Progenitor cell of endocrine pancreas (in vitro differentiated cells): ENCODE data around the gene NLRC3. TPM values are rescaled to one million over a fixed set of nuclear protein-coding genes. Genes with fewer than 3 reads are reported as not detected.

ENCODE experiments used
- DNase-seq: peaks from one replicate; pipeline ENCODE4 v3.0.0; 2021; ENCODE audit warnings: low spot score; ENCODE audit not compliant: unreplicated experiment
- H3K27ac Mint-ChIP-seq: 2 replicates; pipeline ENCODE4 v1.8.0; 2021; ENCODE audit warnings: mild to moderate bottlenecking, moderate library complexity, mixed read lengths
- H3K27me3 Mint-ChIP-seq: 2 replicates; pipeline ENCODE4 v1.8.0; 2021; ENCODE audit warnings: mixed read lengths
- H3K36me3 Mint-ChIP-seq: 2 replicates; pipeline ENCODE4 v1.8.0; 2022; ENCODE audit warnings: mixed read lengths; ENCODE audit not compliant: insufficient read depth
- H3K4me1 Mint-ChIP-seq: 2 replicates; pipeline ENCODE4 v1.8.0; 2021; ENCODE audit warnings: low read depth, mixed read lengths
- H3K4me3 Mint-ChIP-seq: 2 replicates; pipeline ENCODE4 v1.8.0; 2021; ENCODE audit warnings: low read depth, mild to moderate bottlenecking, moderate library complexity, mixed read lengths
- H3K9me3 Mint-ChIP-seq: 2 replicates; pipeline ENCODE4 v1.8.0; 2021; ENCODE audit warnings: low read depth, mixed read lengths
- CTCF ChIP-seq: fragments of 200-600 bp; sonication (generic); IDR thresholded peaks from one replicate; pipeline ENCODE4 v1.5.0; 2021; ENCODE audit warnings: antibody characterized with exemption, mild to moderate bottlenecking; ENCODE audit not compliant: unreplicated experiment
- total RNA-seq: library from RNA; stranded (reverse); gene quantifications from 2 replicates; pipeline ENCODE4 v1.2.1, GENCODE V29; 2021

The NLRC3 gene
- total RNA-seq, 1 donor from 2014 or later = 0.14 TPM

- Mint-ChIP-seq H3K9me3 (no peaks in the 10 kb centered on the region), H3K27ac (no peak overlapping the region), H3K4me3 (no peak overlapping the region), H3K36me3 (peaks cover 8% of the 10 kb centered on the region), H3K4me1 (peaks cover 15% of the 10 kb centered on the region), H3K27me3 (no peaks in the 10 kb centered on the region)
- DNase-seq = no peak
- TF ChIP-seq CTCF = no peak
Measured at GRCh38 chr16:3618769-3619141, 41.6 kb upstream of the NLRC3 start.

- DNase-seq = no peak
- peaks cover 9% of the 10 kb centered on the region for H3K36me3 Mint-ChIP-seq
- peak overlapping the region; percentile 100 for H3K4me3 Mint-ChIP-seq
- TF ChIP-seq CTCF = no peak
- H3K9me3 Mint-ChIP-seq = no peaks in the 10 kb centered on the region
- peak overlapping the region; percentile 73 for H3K27ac Mint-ChIP-seq
- peaks cover 27% of the 10 kb centered on the region for H3K4me1 Mint-ChIP-seq
- no peaks in the 10 kb centered on the region for H3K27me3 Mint-ChIP-seq
Measured at GRCh38 chr16:3612510-3613466, 35.6 kb upstream of the NLRC3 start.

- Mint-ChIP-seq H3K27me3 (no peaks in the 10 kb centered on the region), H3K27ac (peak within 1 kb of the TSS; percentile 99), H3K36me3 (peaks cover 9% of the 10 kb centered on the region), H3K4me3 (peak within 1 kb of the TSS; percentile 100), H3K9me3 (no peaks in the 10 kb centered on the region), H3K4me1 (peaks cover 27% of the 10 kb centered on the region)
- peak; percentile 89 for DNase-seq
- TF ChIP-seq CTCF = no peak
Measured at GRCh38 chr16:3611146-3611975, 34.2 kb upstream of the NLRC3 start, which contains the start of gene SLX4. TSS of gene SLX4 (minus strand) at chr16:3611606. CDS start at chr16:3608964, 2,642 bp downstream.

GRCh38 chr16:3610698-3611145, 33.5 kb upstream of the NLRC3 start:
- no peak for TF ChIP-seq CTCF
- Mint-ChIP-seq H3K36me3 (peaks cover 9% of the 10 kb centered on the region), H3K27me3 (no peaks in the 10 kb centered on the region), H3K4me1 (peaks cover 27% of the 10 kb centered on the region), H3K9me3 (no peaks in the 10 kb centered on the region), H3K27ac (peak overlapping the region; percentile 71), H3K4me3 (peak overlapping the region; percentile 100)
- DNase-seq = no peak
